ENCODE results near the gene DRD3. TPM values are rescaled to one million over a fixed set of nuclear protein-coding genes. Genes with fewer than 3 reads are reported as not detected.

Gene DRD3
- not detected in 2 replicates for total RNA-seq

GRCh38 chr3:114178770-114179368, at the start of gene DRD3:
Gene DRD3 (minus strand): TSS chr3:114179052. CDS start chr3:114171992, 7,060 bp downstream.

Other genes with a start within 250 kb of the DRD3 start
- 2.6 and 16.9 TPM in 2 replicates for gene ZDHHC23, start 231.0 kb downstream of the DRD3 start, total RNA-seq
- gene CCDC191, start 122.5 kb downstream of the DRD3 start, total RNA-seq, result 1.3 and 2.6 TPM in 2 replicates
- gene QTRT2, start 122.3 kb downstream of the DRD3 start, total RNA-seq, result 29.8 and 65.4 TPM in 2 replicates
- not detected in 2 replicates for gene ZNF80, start 58.5 kb upstream of the DRD3 start, total RNA-seq
- gene TIGIT, start 115.0 kb upstream of the DRD3 start, total RNA-seq, result not detected in 2 replicates

Measured in bladder microvascular endothelial cell (primary cell).